HepG2 (cell line): ENCODE results near the gene INO80E. TPM values are rescaled to one million over a fixed set of nuclear protein-coding genes. Genes with fewer than 3 reads are reported as not detected.

Experiments used
- ATF1 ChIP-seq: IDR thresholded peaks from 2 replicates; pipeline ENCODE4 v1.6.1; 2016; ENCODE audit warnings: mild to moderate bottlenecking, control low read depth
- CCDC6 ChIP-seq: sonication (generic); formaldehyde crosslinking; IDR thresholded peaks from 2 replicates; pipeline ENCODE4 v1.8.1; 2022; ENCODE audit warnings: mild to moderate bottlenecking, missing genetic modification reagents, moderate library complexity
- DMTF1 ChIP-seq: sonication (generic); formaldehyde crosslinking; IDR thresholded peaks from 2 replicates; pipeline ENCODE4 v1.4.0; 2020; ENCODE audit warnings: mild to moderate bottlenecking, missing genetic modification reagents
- HCFC1 ChIP-seq: fragments of 150-350 bp; IDR thresholded peaks from 2 replicates; pipeline ENCODE4 v1.6.1; 2014; ENCODE audit warnings: low read depth, low read length
- KDM1A ChIP-seq: IDR thresholded peaks from 2 replicates; pipeline ENCODE4 v1.6.1; 2016; ENCODE audit warnings: missing compliant biosample characterization
- MTF2 ChIP-seq: sonication (generic); formaldehyde crosslinking; IDR thresholded peaks from 2 replicates; pipeline ENCODE4 v1.5.0; 2020; ENCODE audit warnings: missing genetic modification reagents, borderline replicate concordance
- PBX3 ChIP-seq: sonication (generic); formaldehyde crosslinking; IDR thresholded peaks from 2 replicates; pipeline ENCODE4 v1.8.1; 2023; ENCODE audit warnings: missing genetic modification reagents, inconsistent platforms, borderline replicate concordance
- PCBP2 ChIP-seq: fragments of 200-400 bp; formaldehyde crosslinking; optimal IDR thresholded peaks from 2 replicates; pipeline ENCODE3; 2018; ENCODE audit warnings: low read length, low read depth; ENCODE audit not compliant: poor library complexity, severe bottlenecking
- PHF21A ChIP-seq: sonication (generic); formaldehyde crosslinking; IDR thresholded peaks from 2 replicates; pipeline ENCODE4 v1.5.0; 2020; ENCODE audit warnings: mild to moderate bottlenecking, missing genetic modification reagents
- RARG ChIP-seq: sonication (generic); formaldehyde crosslinking; IDR thresholded peaks from 2 replicates; pipeline ENCODE4 v1.4.0; 2020; ENCODE audit warnings: low read depth, mild to moderate bottlenecking, missing genetic modification reagents
- SAFB2 ChIP-seq: sonication (generic); formaldehyde crosslinking; IDR thresholded peaks from 2 replicates; pipeline ENCODE4 v1.5.1; 2020; ENCODE audit warnings: missing genetic modification reagents, low read depth, mild to moderate bottlenecking, borderline replicate concordance
- SMARCE1 ChIP-seq: fragments of 450-650 bp; IDR thresholded peaks from 2 replicates; pipeline ENCODE4 v1.6.1; 2017; ENCODE audit warnings: borderline replicate concordance
- TCF7 ChIP-seq: sonication (generic); IDR thresholded peaks from 2 replicates; pipeline ENCODE4 v1.6.1; 2016; ENCODE audit warnings: antibody characterized with exemption, low read depth
- ZBTB3 ChIP-seq: sonication (generic); formaldehyde crosslinking; IDR thresholded peaks from 2 replicates; pipeline ENCODE4 v1.4.0; 2020; ENCODE audit warnings: low read depth, mild to moderate bottlenecking, moderate library complexity, missing genetic modification reagents, borderline replicate concordance
- ZNF253 ChIP-seq: sonication (generic); formaldehyde crosslinking; IDR thresholded peaks from 2 replicates; pipeline ENCODE4 v1.8.0; 2022; ENCODE audit warnings: mild to moderate bottlenecking, missing genetic modification reagents, borderline replicate concordance
- ZNF275 ChIP-seq: sonication (generic); formaldehyde crosslinking; IDR thresholded peaks from 2 replicates; pipeline ENCODE4 v1.8.0; 2022; ENCODE audit warnings: missing genetic modification reagents, mild to moderate bottlenecking, inconsistent platforms, borderline replicate concordance
- ZNF333 ChIP-seq: sonication (generic); formaldehyde crosslinking; IDR thresholded peaks from 2 replicates; pipeline ENCODE4 v1.4.0; 2020; ENCODE audit warnings: mild to moderate bottlenecking, missing genetic modification reagents, borderline replicate concordance
- ZNF362 ChIP-seq: sonication (generic); formaldehyde crosslinking; IDR thresholded peaks from 2 replicates; pipeline ENCODE4 v1.4.0; 2020; ENCODE audit warnings: missing genetic modification reagents, mild to moderate bottlenecking, borderline replicate concordance
- ZNF605 ChIP-seq: sonication (generic); formaldehyde crosslinking; IDR thresholded peaks from 2 replicates; pipeline ENCODE4 v1.8.0; 2022; ENCODE audit warnings: mild to moderate bottlenecking, missing genetic modification reagents
- ZNF792 ChIP-seq: IDR thresholded peaks from 2 replicates; pipeline ENCODE4 v1.6.1; 2016
- ZUFSP ChIP-seq: sonication (generic); formaldehyde crosslinking; IDR thresholded peaks from 2 replicates; pipeline ENCODE4 v1.9.0; 2021; ENCODE audit warnings: missing genetic modification reagents, mild to moderate bottlenecking, borderline replicate concordance
- polyA plus RNA-seq, 8 experiments: library from polyadenylated mRNA; depleted of rRNA in 3 of 8; stranded (reverse) in 7 of 8; unstranded in 1 of 8; fragments of >200 nt; fragmentation: Illumina TruSeq in 4 of 8; extraction: Trizol in 4 of 8; gene quantifications; 2 replicates each; pipeline versions ENCODE4 v1.2.1 to v1.2.3, GENCODE V29; 2011 to 2016; ENCODE audit warnings: low read depth in 4 of 8, missing spikeins in 1 of 8, mixed read lengths in 1 of 8; ENCODE audit not compliant: insufficient read depth in 1 of 8
- total RNA-seq, 5 experiments: library from RNA; depleted of rRNA; stranded (reverse); fragments of >200 nt; fragmentation: Illumina TruSeq; extraction: Trizol; gene quantifications; 2 replicates each; pipeline ENCODE4 v1.2.3, GENCODE V29; 2016; ENCODE audit warnings: low read depth in 1 of 5

INO80E gene
- total and polyA plus RNA-seq, 2 of the 13 experiments (the other 11 are each of a cell fraction or from before 2014, with no cell fraction given): 25.8 to 45.6 TPM

GRCh38 chr16:29961479-29962343 is 34.3 kb upstream of the INO80E start, which contains the start of gene TMEM219 (continued):
- TF ChIP-seq ZBTB3 (CRISPR knock-in tag) (no peak; the same call in 1 of the 2 replicates), HCFC1 (no peak; the same call in 1 of the 2 replicates), KDM1A (CRISPR knock-in tag) (no peak), PHF21A (CRISPR knock-in tag) (peak; percentile 57; the same call in 1 of the 2 replicates), SMARCE1 (no peak), RARG (CRISPR knock-in tag) (no peak), ZNF253 (CRISPR knock-in tag) (no peak), ZNF362 (CRISPR knock-in tag) (peak; percentile 46; the same call in 1 of the 2 replicates), TCF7 (no peak), ATF1 (no peak), CCDC6 (peak; percentile 76; the same call in 1 of the 2 replicates), ZNF792 (CRISPR knock-in tag) (no peak), SAFB2 (CRISPR knock-in tag) (no peak; the same call in 1 of the 2 replicates), ZUFSP (0 out of 2 replicates have a peak, but pooled peaks have one; percentile 61), PBX3 (no peak), PCBP2 (peak; percentile 40), MTF2 (CRISPR knock-in tag) (peak; percentile 72; the same call in 1 of the 2 replicates), DMTF1 (CRISPR knock-in tag) (0 out of 2 replicates have a peak, but pooled peaks have one; percentile 28), ZNF605 (CRISPR knock-in tag) (peak; percentile 97), ZNF333 (CRISPR knock-in tag) (no peak), ZNF275 (peak; percentile 77)
